Activated CD8-positive, alpha-beta memory T cell treated with anti-CD3 and anti-CD28 coated beads, Interleukin-2, amount 50 U/mL, for 1 hour (primary cell): ENCODE results near the gene APOF.
"Not testable (repeated sequence)": the region's sequence is repeated elsewhere in the genome, so short reads cannot be mapped to it uniquely, and the experiment has no call there.

ENCODE experiments used
- DNase-seq: peaks from one replicate; pipeline ENCODE4 v3.0.0-alpha.2; 2020; ENCODE audit errors: extremely low read depth

Gene APOF

GRCh38 chr12:56333197-56333678 lies 29.4 kb downstream of the APOF start:
- DNase-seq: no peak

- no peak for DNase-seq
Observed at GRCh38 chr12:56332512-56333196, 30.0 kb downstream of the APOF start.

GRCh38 chr12:56330936-56331490 lies 31.6 kb downstream of the APOF start:
- no peak for DNase-seq

GRCh38 chr12:56326533-56326932 lies 36.1 kb downstream of the APOF start:
- no peak for DNase-seq

GRCh38 chr12:56326126-56326525 lies 36.5 kb downstream of the APOF start:
- no peak for DNase-seq

- DNase-seq: no peak
Observed at GRCh38 chr12:56324206-56324605, 38.5 kb downstream of the APOF start.

- not testable (repeated sequence) for DNase-seq
Observed at GRCh38 chr12:56321610-56322009, 41.0 kb downstream of the APOF start.

GRCh38 chr12:56321027-56321426 lies 41.6 kb downstream of the APOF start:
- DNase-seq: no peak

- DNase-seq: no peak
Observed at GRCh38 chr12:56317675-56318074, 45.0 kb downstream of the APOF start.

- DNase-seq: peak; percentile 89
Observed at GRCh38 chr12:56315622-56316473, 46.8 kb downstream of the APOF start, which contains the start of gene CNPY2. Gene CNPY2 (minus strand): TSS chr12:56315988. CDS start chr12:56315217, 771 bp downstream.

GRCh38 chr12:56315249-56315621 lies 47.4 kb downstream of the APOF start:
- DNase-seq: no peak

GRCh38 chr12:56311003-56311402 lies 51.7 kb downstream of the APOF start:
- no peak for DNase-seq
